Frontal cortex (tissue), 4 donors: Measurements from ENCODE around the gene LIAS. TPM values are rescaled to one million over a fixed set of nuclear protein-coding genes. Genes with fewer than 3 reads are reported as not detected.

Source experiments
- DNase-seq, 2 donors: peaks; one replicate each; pipeline ENCODE4 v3.0.0; 2012; ENCODE audit warnings: low spot score in 2 of 2
- FAIRE-seq: peaks from 2 replicates; lab custom pipeline; 2012; peaks lifted over from hg19 to GRCh38; lab: Jason Lieb, UNC
- small RNA-seq: library from RNA; depleted of rRNA; stranded (forward); fragments of <200 nt; gene quantifications from one replicate; pipeline ENCODE3, GENCODE V24; 2014
- total RNA-seq: library from RNA; depleted of rRNA; stranded (reverse); fragments of >200 nt; gene quantifications from one replicate; pipeline ENCODE4 v1.2.3, GENCODE V29; 2014
- donor health status: control.
- donor health status: control.
- donor health status: control.

The LIAS gene
- total RNA-seq, 1 donor from 2014 or later: 7.7 TPM

DNA sequence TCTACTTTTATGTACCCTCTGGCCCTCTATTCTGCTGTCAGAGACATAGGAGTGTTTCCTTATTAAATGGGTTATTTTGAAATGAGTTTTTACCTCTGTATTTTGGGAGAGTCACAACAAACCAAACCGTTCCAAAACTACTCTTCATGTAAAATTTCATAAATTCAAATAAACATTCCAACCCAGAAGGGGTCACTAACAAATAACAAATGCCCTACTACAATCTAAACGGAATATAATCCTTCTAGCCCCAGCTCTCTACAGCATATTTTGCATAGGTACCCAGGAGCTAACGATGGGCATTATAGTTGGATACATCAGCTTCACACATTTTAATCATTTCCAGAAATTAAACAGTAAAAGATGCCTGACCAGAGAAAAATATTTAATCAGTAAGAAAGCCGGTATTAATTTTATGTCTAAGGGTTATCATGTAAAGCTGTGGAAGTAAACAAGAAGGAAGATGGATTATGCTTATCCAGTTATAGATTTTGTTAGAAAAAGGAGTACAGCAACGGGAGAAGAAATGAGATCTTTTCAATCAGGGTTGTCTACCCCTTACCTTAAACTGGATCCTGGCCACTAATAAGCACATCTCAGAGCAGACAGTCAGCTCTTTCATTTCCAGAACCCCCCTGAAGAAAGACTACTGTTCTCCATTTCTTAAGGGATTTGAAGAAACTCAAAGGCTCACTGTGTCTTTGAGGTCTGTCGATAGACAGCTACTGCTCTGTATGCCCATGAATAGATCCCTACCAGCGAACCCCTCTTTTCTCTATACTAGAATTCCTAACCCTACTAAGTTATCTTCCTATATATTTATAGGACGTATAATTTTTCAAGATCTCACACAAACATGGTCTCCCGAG is 67.2 kb downstream of the LIAS start:
- DNase-seq: peak in 1 of 2 donors; percentile 15
- FAIRE-seq: no peak

DNA sequence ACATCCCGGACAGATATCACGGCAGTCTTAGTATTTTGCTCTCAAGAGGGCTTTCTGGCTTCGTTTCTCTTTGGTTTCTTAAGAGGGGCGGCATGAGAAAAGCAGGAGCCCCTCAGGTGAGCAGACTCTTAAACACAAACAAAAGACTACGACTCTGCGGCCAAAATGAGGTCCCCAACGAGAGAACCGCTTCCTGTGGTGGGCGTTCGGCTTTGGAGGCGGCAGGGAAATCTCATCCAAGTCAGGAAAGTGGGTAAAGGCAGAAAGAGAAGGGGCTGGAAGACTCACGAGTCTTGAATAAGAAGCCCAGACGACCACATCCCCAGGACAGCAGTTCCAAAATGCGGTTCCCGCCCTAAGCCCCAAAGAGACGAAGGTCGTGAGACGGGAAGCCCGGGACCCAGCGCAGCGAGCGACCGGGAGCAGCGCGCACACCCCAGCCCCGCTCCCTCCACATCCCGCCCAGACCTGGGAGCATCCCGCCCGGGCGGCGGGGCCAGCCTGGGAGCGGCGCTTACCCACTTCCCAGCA is 68.0 kb downstream of the LIAS start:
- FAIRE-seq: no peak
- DNase-seq: peak in 1 of 2 donors; percentile 12

DNA sequence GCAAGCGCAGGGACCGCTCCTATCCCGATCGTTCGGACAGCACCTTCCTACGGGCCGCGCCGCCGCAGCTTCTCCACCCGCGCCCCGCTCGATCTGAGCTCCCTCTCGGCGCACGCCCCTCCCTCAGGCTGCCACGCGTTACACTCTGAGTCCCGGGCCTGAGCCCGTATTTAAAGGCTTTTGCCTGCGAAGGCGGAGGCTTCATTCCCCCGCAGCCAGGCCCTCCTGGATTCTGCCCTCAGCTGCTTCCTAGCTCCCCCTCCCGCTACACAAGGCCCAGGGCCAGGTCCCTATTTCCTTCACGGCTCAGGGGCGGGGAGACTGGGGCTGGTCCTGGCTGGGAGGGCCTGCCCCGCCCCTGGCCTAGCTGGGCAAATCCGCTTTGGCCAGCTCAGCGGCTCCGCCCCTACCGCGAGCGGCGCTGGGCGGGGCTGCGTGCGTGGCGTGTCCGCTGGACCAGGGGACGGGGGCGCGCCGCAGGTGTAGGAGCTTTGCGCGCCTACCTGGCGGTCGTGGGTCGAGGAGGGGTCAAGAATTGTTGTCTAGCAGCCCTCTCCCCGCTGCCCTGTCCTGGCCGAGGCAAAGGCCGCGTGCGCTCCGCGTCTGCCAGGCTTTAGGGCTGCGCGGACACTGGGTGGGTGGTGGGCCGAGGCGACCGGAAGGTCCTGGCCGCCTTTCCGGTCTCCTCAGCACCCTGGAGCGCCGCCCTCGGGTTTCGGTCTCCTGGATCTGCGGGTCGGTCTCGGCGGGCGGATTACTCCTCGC is 68.6 kb downstream of the LIAS start, which contains the start of gene UGDH:
Gene UGDH (minus strand): TSS at position 144 of the 765 bp plus-strand sequence. CDS start 5,927 bp downstream, outside the sequence.
- DNase-seq (peak; percentile 97), FAIRE-seq (no peak)

DNA sequence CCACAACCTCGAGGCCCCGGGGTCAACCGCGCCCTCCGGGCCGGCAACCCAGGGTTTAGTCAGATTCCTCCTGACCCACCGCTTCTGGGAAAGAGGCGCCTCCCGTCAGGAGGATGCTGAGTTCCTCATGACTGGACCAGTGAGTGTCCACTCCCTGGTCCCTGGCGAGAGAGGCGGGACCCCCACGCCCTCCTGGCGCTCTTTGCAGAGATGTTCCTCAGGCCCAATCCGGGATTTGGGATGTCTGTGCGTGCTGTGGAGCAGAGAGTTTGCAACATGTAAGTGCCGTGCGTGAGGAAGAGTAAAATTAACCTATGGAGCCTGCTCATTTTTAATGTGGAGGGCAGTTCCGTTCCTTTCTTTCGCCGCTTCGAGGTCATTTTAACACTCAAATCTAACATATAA is 69.2 kb downstream of the LIAS start:
- DNase-seq: no peak

More for the DNA sequence above, 69.2 kb downstream of the LIAS start:
- FAIRE-seq: no peak

Small RNA genes lying within 50 kb of the gene (small RNA-seq; reads per million reads assigned to genes)
- gene MIR5591: not detected
- gene RF00019: not detected

Other genes with a start within 250 kb of the LIAS start
- 55.0 TPM for gene RFC1, start 92.7 kb upstream of the LIAS start, total RNA-seq
- gene KLB, start 52.1 kb upstream of the LIAS start, total RNA-seq: under 0.01 TPM
- 5,917 TPM for gene RPL9, start 134 bp upstream of the LIAS start, total RNA-seq
- gene UGDH, start 68.4 kb downstream of the LIAS start, total RNA-seq: 38.7 TPM
- gene SMIM14, start 179.8 kb downstream of the LIAS start, total RNA-seq: 70.9 TPM
- 93.8 TPM for gene UBE2K, start 239.1 kb downstream of the LIAS start, total RNA-seq